ENCODE results near the gene PYHIN1. TPM values are rescaled to one million over a fixed set of nuclear protein-coding genes. Genes with fewer than 3 reads are reported as not detected.

PYHIN1 gene
- polyA plus RNA-seq, 1 of the 3 experiments (the other 2 are of a cell fraction) = not detected

DNA sequence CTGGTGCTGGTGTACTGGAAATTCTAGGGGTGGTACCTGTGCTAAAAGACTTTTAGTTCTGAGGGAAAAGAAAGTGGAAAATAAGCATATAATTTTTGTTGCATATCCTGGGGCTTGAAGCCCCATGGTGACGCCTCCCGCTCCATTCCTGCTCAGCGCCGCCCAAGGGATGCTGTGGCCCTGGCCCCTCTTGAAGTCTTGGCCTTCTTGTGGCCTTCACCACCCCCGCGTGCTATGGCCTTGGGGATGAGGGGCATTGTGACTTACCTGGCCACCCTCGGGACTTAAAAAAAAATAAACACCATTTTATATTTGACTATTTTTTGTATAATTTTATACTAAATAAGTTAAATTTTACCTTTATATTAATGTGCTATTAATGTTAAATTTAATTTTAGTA, 93.7 kb downstream of the PYHIN1 start:
- Histone ChIP-seq H3K79me2 (ENCODE audit: insufficient read depth) (peaks cover 61% of the 10 kb centered on the region), H3K27ac (ENCODE audit: low read depth in 2 of 2, low read length in 1 of 2) (no peak overlapping the region), H4K20me1 (ENCODE audit: insufficient read depth) (no peaks in the 10 kb centered on the region), H3K4me3 (ENCODE audit: low read depth in 2 of 2, low read length in 1 of 2) (no peak overlapping the region), H3K4me2 (no peak overlapping the region), H3K4me1 (ENCODE audit: control insufficient read depth in 1 of 2, insufficient read depth in 2 of 2, low read depth in 1 of 2, low read length in 1 of 2) (0 out of 4 replicates have a peak, but pooled peaks cover 0 to 4% of the 10 kb centered on the region in 2 experiments), H3K9ac (no peak overlapping the region), H3K27me3 (ENCODE audit: insufficient read depth) (no peaks in the 10 kb centered on the region), H2AFZ (ENCODE audit: low read depth) (no peak overlapping the region), H3K9me3 (no peaks in the 10 kb centered on the region), H3K9me2 (no peaks in the 10 kb centered on the region), H3K36me3 (replicated peaks in 1 of 2; ENCODE audit: control insufficient read depth in 1 of 2, insufficient read depth in 2 of 2, low read length in 1 of 2) (peaks cover 31 to 88% of the 10 kb centered on the region in 2 experiments), H3F3A (replicated peaks; ENCODE audit: insufficient read depth) (no peaks in the 10 kb centered on the region)
- ChIA-PET POLR2A (no interaction called here), CTCF (interaction anchor here (0.7 kb wide), 1 partner anchor 30 kb away, joined by 3 read pairs; no protein-coding TSS in a partner anchor)
- TF ChIP-seq, protein P1, sequence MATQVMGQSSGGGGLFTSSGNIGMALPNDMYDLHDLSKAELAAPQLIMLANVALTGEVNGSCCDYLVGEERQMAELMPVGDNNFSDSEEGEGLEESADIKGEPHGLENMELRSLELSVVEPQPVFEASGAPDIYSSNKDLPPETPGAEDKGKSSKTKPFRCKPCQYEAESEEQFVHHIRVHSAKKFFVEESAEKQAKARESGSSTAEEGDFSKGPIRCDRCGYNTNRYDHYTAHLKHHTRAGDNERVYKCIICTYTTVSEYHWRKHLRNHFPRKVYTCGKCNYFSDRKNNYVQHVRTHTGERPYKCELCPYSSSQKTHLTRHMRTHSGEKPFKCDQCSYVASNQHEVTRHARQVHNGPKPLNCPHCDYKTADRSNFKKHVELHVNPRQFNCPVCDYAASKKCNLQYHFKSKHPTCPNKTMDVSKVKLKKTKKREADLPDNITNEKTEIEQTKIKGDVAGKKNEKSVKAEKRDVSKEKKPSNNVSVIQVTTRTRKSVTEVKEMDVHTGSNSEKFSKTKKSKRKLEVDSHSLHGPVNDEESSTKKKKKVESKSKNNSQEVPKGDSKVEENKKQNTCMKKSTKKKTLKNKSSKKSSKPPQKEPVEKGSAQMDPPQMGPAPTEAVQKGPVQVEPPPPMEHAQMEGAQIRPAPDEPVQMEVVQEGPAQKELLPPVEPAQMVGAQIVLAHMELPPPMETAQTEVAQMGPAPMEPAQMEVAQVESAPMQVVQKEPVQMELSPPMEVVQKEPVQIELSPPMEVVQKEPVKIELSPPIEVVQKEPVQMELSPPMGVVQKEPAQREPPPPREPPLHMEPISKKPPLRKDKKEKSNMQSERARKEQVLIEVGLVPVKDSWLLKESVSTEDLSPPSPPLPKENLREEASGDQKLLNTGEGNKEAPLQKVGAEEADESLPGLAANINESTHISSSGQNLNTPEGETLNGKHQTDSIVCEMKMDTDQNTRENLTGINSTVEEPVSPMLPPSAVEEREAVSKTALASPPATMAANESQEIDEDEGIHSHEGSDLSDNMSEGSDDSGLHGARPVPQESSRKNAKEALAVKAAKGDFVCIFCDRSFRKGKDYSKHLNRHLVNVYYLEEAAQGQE (IDR thresholded peaks at IDR 0.05; ENCODE audit: low read depth, low read length) = no peak
- TF ChIP-seq MAX (IDR thresholded peaks at IDR 0.05; ENCODE audit: low read depth) (no peak), ZBTB33 (IDR thresholded peaks at IDR 0.05; ENCODE audit: borderline replicate concordance, low read depth) (no peak), NRF1 (IDR thresholded peaks at IDR 0.05; ENCODE audit: low read depth, low read length) (no peak), TAF1 (IDR thresholded peaks at IDR 0.05; ENCODE audit: borderline replicate concordance, low read depth, low read length) (no peak)
- DNase-seq = no peak
- 74% methylated on average over 7 of the region's 7 CpGs for WGBS (ENCODE audit: low lambda C conversion rate)

Other genes with a start within 250 kb of the PYHIN1 start
- not detected in 2 replicates for gene SPTA1, start 244.8 kb upstream of the PYHIN1 start, polyA plus RNA-seq (2012; rRNA removed)
- gene OR6K2, start 230.9 kb upstream of the PYHIN1 start, polyA plus RNA-seq (2012; rRNA removed) = not detected in 2 replicates
- not detected in 2 replicates for gene OR6K3, start 210.8 kb upstream of the PYHIN1 start, polyA plus RNA-seq (2012; rRNA removed)
- gene OR6K6, start 176.8 kb upstream of the PYHIN1 start, polyA plus RNA-seq (2012; rRNA removed) = not detected in 2 replicates
- gene OR6N1, start 159.4 kb upstream of the PYHIN1 start, polyA plus RNA-seq (2012; rRNA removed) = not detected in 2 replicates
- not detected in 2 replicates for gene OR6N2, start 150.3 kb upstream of the PYHIN1 start, polyA plus RNA-seq (2012; rRNA removed)
- gene MNDA, start 100.2 kb upstream of the PYHIN1 start, polyA plus RNA-seq (2012; rRNA removed) = not detected in 2 replicates
- 56.1 and 72.4 TPM in 2 replicates for gene IFI16, start 78.4 kb downstream of the PYHIN1 start, polyA plus RNA-seq (2012; rRNA removed)
- 1.1 TPM in 2 replicates for gene AIM2, start 145.2 kb downstream of the PYHIN1 start, polyA plus RNA-seq (2012; rRNA removed)
- 0.78 and 0.94 TPM in 2 replicates for gene CADM3, start 240.1 kb downstream of the PYHIN1 start, polyA plus RNA-seq (2012; rRNA removed)

All from SK-N-SH (cell line).